GM12878 (cell line): ENCODE results near the gene HOOK2. TPM values are rescaled to one million over a fixed set of nuclear protein-coding genes. Genes with fewer than 3 reads are reported as not detected.

Experiments
- ATAC-seq: fragments of 200-7000 bp; cut with Tn5 transposase; 3 replicates; pipeline ENCODE4 v1.9.1; 2020; ENCODE audit warnings: mild to moderate bottlenecking, moderate library complexity
- BruUV-seq: library from RNA; stranded (reverse); fragments of 400-500 nt; replicated peaks from 2 replicates; lab custom pipeline; 2021; lab: Mats Ljungman, UMichigan
- CTCF ChIA-PET: fragments of 300-600 bp; sonication (Branson Sonifier 250); formaldehyde crosslinking; extraction: SDS; loops from one replicate; lab custom pipeline; 2021; ENCODE audit warnings: inconsistent platforms; lab: Yijun Ruan, JAX
- POLR2A ChIA-PET: fragments of 350-600 bp; formaldehyde crosslinking; extraction: SDS; loops from one replicate; lab custom pipeline; 2021; ENCODE audit warnings: inconsistent platforms; lab: Charles Lee
- RAD21 ChIA-PET: fragments of 300-600 bp; sonication (Branson Sonifier 250); formaldehyde crosslinking; loops from one replicate; lab custom pipeline; 2023; ENCODE audit warnings: antibody characterized with exemption; ENCODE audit not compliant: unreplicated experiment; lab: Charles Lee
- SMC1A ChIA-PET: fragments of 300-600 bp; sonication (Branson Sonifier 250); formaldehyde crosslinking; loops from one replicate; lab custom pipeline; 2023; ENCODE audit not compliant: unreplicated experiment, uncharacterized antibody; lab: Charles Lee
- DNase-seq: peaks from one replicate; pipeline ENCODE4 v3.0.0-alpha.2; 2011; ENCODE audit warnings: low read depth, low spot score
- FAIRE-seq: peaks from 3 replicates; lab custom pipeline; 2011; peaks lifted over from hg19 to GRCh38; lab: Jason Lieb, UNC
- H2AFZ ChIP-seq: 2 replicates; pipeline ENCODE4 v1.6.0; 2011; ENCODE audit warnings: low read depth, low read length, control low read depth; ENCODE audit not compliant: control insufficient read depth
- H3K27ac ChIP-seq: 2 replicates; pipeline ENCODE4 v1.5.1; 2011; ENCODE audit warnings: control low read depth; ENCODE audit not compliant: control insufficient read depth, insufficient read depth
- H3K27me3 ChIP-seq, 2 experiments: replicated peaks in 1 of 2; 2 replicates each; pipeline versions ENCODE4 v1.6.0 to v1.6.1; 2011; ENCODE audit warnings: low read length in 1 of 2; ENCODE audit not compliant: control insufficient read depth in 2 of 2, insufficient read depth in 2 of 2
- H3K36me3 ChIP-seq, 2 experiments: 2 replicates each; pipeline ENCODE4 v1.5.1; 2011; ENCODE audit warnings: low read length in 1 of 2; ENCODE audit not compliant: control insufficient read depth in 2 of 2, insufficient read depth in 2 of 2
- H3K4me1 ChIP-seq: 2 replicates; pipeline ENCODE4 v1.6.1; 2011; ENCODE audit warnings: mild to moderate bottlenecking, low read length, moderate library complexity, mixed read lengths; ENCODE audit not compliant: control insufficient read depth, insufficient read depth
- H3K4me2 ChIP-seq: 2 replicates; pipeline ENCODE4 v1.6.0; 2011; ENCODE audit warnings: control low read depth; ENCODE audit not compliant: control insufficient read depth, insufficient read depth
- H3K4me3 ChIP-seq: fragments of 200-600 bp; sonication (generic); 2 replicates; pipeline ENCODE4 v1.5.1; 2016
- H3K79me2 ChIP-seq: 2 replicates; pipeline ENCODE4 v1.6.0; 2011; ENCODE audit warnings: low read length; ENCODE audit not compliant: control insufficient read depth, insufficient read depth
- H3K9ac ChIP-seq: 2 replicates; pipeline ENCODE4 v1.8.0; 2011; ENCODE audit warnings: low read length, control low read depth, mixed read lengths; ENCODE audit not compliant: control insufficient read depth, insufficient read depth
- H3K9me3 ChIP-seq: replicated peaks from 3 replicates; pipeline ENCODE4 v1.5.1; 2011; ENCODE audit warnings: mild to moderate bottlenecking, low read length; ENCODE audit not compliant: control insufficient read depth, insufficient read depth
- H4K20me1 ChIP-seq: 2 replicates; pipeline ENCODE4 v1.6.0; 2011; ENCODE audit not compliant: control insufficient read depth, insufficient read depth
- BHLHE40 ChIP-seq, 2 experiments: fragments of 450-650 bp in 1 of 2; IDR thresholded peaks; 2 replicates each; pipeline ENCODE4 v1.6.1; 2011 to 2017; ENCODE audit warnings: low read depth in 2 of 2, borderline replicate concordance in 1 of 2, improper control_type of control experiment in 1 of 2, low read length in 1 of 2, mild to moderate bottlenecking in 1 of 2
- BMI1 ChIP-seq: fragments of 450-650 bp; IDR thresholded peaks from 2 replicates; pipeline ENCODE4 v1.6.1; 2016; ENCODE audit warnings: mild to moderate bottlenecking, moderate library complexity, borderline replicate concordance
- EGR1 ChIP-seq, 2 experiments: IDR thresholded peaks; 1 replicate in 1 of 2; 2 replicates in 1 of 2; pipeline ENCODE4 v1.6.1; 2011 to 2012; ENCODE audit warnings: low read depth in 2 of 2, low read length in 2 of 2, borderline replicate concordance in 1 of 2, mild to moderate bottlenecking in 1 of 2, moderate library complexity in 1 of 2
- EZH2 ChIP-seq: IDR thresholded peaks from 2 replicates; pipeline ENCODE4 v1.6.1; 2012; ENCODE audit warnings: low read depth, mild to moderate bottlenecking, control low read depth, inconsistent platforms, low read length, borderline replicate concordance; ENCODE audit not compliant: control insufficient read depth
- GATAD2B ChIP-seq: fragments of 450-650 bp; conservative IDR thresholded peaks from 2 replicates; pipeline ENCODE4 v1.6.1; 2017; ENCODE audit warnings: low read depth, mild to moderate bottlenecking, moderate library complexity
- KLF5 ChIP-seq: fragments of 450-650 bp; IDR thresholded peaks from 2 replicates; pipeline ENCODE4 v1.6.1; 2014; ENCODE audit warnings: mild to moderate bottlenecking; ENCODE audit not compliant: partially characterized antibody
- POU2F2 ChIP-seq: IDR thresholded peaks from 3 replicates; pipeline ENCODE4 v1.6.1; 2011; ENCODE audit warnings: low read depth, mild to moderate bottlenecking, low read length, borderline replicate concordance
- RELA ChIP-seq: fragments of 450-650 bp; IDR thresholded peaks from 2 replicates; pipeline ENCODE4 v1.8.0; 2014; ENCODE audit warnings: borderline replicate concordance; ENCODE audit not compliant: partially characterized antibody
- RUNX3 ChIP-seq: IDR thresholded peaks from 2 replicates; pipeline ENCODE4 v1.6.1; 2012; ENCODE audit warnings: low read length, inconsistent platforms
- SIN3A ChIP-seq: IDR thresholded peaks from 2 replicates; pipeline ENCODE4 v1.6.1; 2012; ENCODE audit warnings: low read depth, low read length, improper control_type of control experiment
- STAT1 ChIP-seq: fragments of 450-650 bp; conservative IDR thresholded peaks from 2 replicates; pipeline ENCODE4 v1.6.1; 2014; ENCODE audit warnings: antibody characterized with exemption, mild to moderate bottlenecking
- TCF12 ChIP-seq: IDR thresholded peaks from 2 replicates; pipeline ENCODE4 v1.6.1; 2011; ENCODE audit warnings: low read depth, mild to moderate bottlenecking, low read length
- WGBS: methylation state at CpG from one replicate; pipeline ENCODE4 v1.1.6; 2016; ENCODE audit warnings: low lambda C conversion rate; ENCODE audit not compliant: insufficient replicate concordance, insufficient coverage; ENCODE audit errors: missing lambda C conversion rate; 5-methylcytosine and 5-hydroxymethylcytosine counted together
- in situ Hi-C: fragments of 300-500 bp; cut with MboI; formaldehyde crosslinking; loops from 9 replicates; pipeline ENCODE4 v1.14.3; 2018; ENCODE audit warnings: mixed read lengths
- intact Hi-C: fragments of 100-400 bp; cut with micrococcal nuclease; formaldehyde crosslinking; loops from one replicate; pipeline ENCODE4 v1.14.2; 2022; ENCODE audit not compliant: unreplicated experiment
- polyA plus RNA-seq, 11 experiments: library from polyadenylated mRNA; depleted of rRNA in 4 of 11; unstranded in 6 of 11; stranded (reverse) in 5 of 11; fragments of >200 nt; fragmentation: Nextera tagmentation in 4 of 11; fragmentation: Illumina TruSeq in 1 of 11; extraction: Ambion mirVana in 4 of 11; extraction: Trizol in 1 of 11; gene quantifications; 1 replicate in 1 of 11; 2 replicates in 10 of 11; pipeline versions ENCODE4 v1.2.1 to v1.2.3, GENCODE V29; 2011 to 2016; ENCODE audit warnings: inconsistent platforms in 2 of 11, missing spikeins in 2 of 11, low read depth in 1 of 11
- total RNA-seq, 4 experiments: library from RNA; depleted of rRNA in 3 of 4; stranded (reverse); fragments of >200 nt in 3 of 4; fragmentation: Illumina TruSeq in 1 of 4; extraction: Trizol in 1 of 4; gene quantifications; 2 replicates each; pipeline versions ENCODE4 v1.2.1 to v1.2.3, GENCODE V29; 2013 to 2021
- TF ChIP-seq, protein P1 (sequence below): IDR thresholded peaks from 2 replicates; pipeline ENCODE4 v1.6.1; 2011; ENCODE audit warnings: borderline replicate concordance, low read depth, mild to moderate bottlenecking, moderate library complexity, low read length; ENCODE audit not compliant: insufficient read depth, poor library complexity, severe bottlenecking
- TF ChIP-seq, protein P2 (sequence below): fragments of 450-650 bp; formaldehyde crosslinking; IDR thresholded peaks from 2 replicates; pipeline ENCODE4 v1.4.0; 2020; ENCODE audit warnings: mild to moderate bottlenecking, moderate library complexity
- TF ChIP-seq, protein P3 (sequence below): IDR thresholded peaks from 2 replicates; pipeline ENCODE4 v1.6.1; 2012; ENCODE audit warnings: low read depth, low read length, improper control_type of control experiment

HOOK2 gene
- total and polyA plus RNA-seq, 10 of the 15 experiments (the other 5 are each of a cell fraction or from before 2014, with no cell fraction given), result 1.5 to 9.6 (median 6.2) TPM

DNA sequence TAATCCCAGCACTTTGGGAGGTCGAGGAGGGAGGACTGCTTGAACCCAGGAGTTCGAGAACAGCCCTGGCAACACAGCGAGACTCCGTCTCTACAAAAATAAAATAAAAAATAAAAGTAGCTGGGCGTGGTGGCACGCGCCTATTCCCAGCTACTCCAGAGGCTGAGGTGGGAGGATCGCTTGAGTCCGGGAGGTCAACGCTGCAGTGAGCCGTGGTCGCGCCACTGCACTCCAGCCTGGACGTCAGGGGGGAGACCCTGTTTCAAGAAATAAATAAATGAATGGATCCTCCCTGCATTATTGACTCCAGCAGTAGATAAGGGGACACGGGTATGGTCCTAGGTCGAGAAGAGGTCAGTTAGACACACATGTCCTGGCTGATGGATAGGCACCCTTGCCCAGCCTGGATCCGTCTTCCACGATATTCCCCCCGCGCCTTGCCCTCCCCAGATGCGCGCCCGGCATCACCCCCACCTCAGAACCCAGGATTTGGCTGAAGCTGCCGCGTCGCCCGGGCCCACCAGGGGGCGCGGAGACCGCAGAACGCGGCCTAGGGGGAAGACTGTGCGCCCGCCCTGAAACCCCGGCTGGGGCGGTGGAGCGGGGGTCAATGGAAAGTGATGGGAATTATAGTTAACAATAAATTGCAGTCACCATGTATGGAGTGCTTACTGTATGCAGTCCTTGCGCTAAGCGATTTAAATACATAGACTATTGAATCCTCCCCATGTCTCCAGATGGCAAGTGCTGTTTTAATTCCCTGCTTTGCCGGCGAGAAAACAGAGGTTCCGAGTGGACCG, 2.1 kb upstream of the HOOK2 start:
- TSS peak; percentile 54 for BruUV-seq
- Histone ChIP-seq H3K4me3 (peak overlapping the region; percentile 76), H3K79me2 (peaks cover 9% of the 10 kb centered on the region), H3K36me3 (no peaks in the 10 kb centered on the region), H2AFZ (peak overlapping the region; percentile 84), H4K20me1 (no peaks in the 10 kb centered on the region), H3K4me2 (peak overlapping the region; percentile 99), H3K4me1 (peaks cover 30% of the 10 kb centered on the region), H3K27ac (peak overlapping the region; percentile 91), H3K9ac (peak overlapping the region; percentile 94), H3K9me3 (no peaks in the 10 kb centered on the region), H3K27me3 (no peaks in the 10 kb centered on the region)
- ChIA-PET POLR2A (interaction anchor here (1.0 to 9.3 kb wide), 6 partner anchors 11 to 138 kb away, joined by 3 to 303 read pairs (median 6); partner anchors contain the start of genes DNASE2, JUNB and RNASEH2A), RAD21 (interaction anchor here (0.6 to 4.8 kb wide), 9 partner anchors 10 to 1209 kb away, joined by 3 to 303 read pairs (median 5); partner anchors contain the start of genes JUNB and RNASEH2A), SMC1A (interaction anchor here (1.1 to 8.4 kb wide), 6 partner anchors 10 to 121 kb away, joined by 3 to 240 read pairs (median 10); partner anchors contain the start of genes GET3 and JUNB), CTCF (interaction anchor here (0.7 to 12.1 kb wide), 15 partner anchors 10 to 188 kb away, joined by 3 to 537 read pairs (median 6); partner anchors contain the start of genes CALR, DHPS, JUNB and PRDX2)
- in situ Hi-C loops, result no loop called here
- WGBS, result 5% methylated on average over 43 of the region's 43 CpGs
- FAIRE-seq (no peak), DNase-seq (no peak), ATAC-seq (peak; percentile 68)
- intact Hi-C loops, result loop anchor here (1.0 kb wide), 2 partner anchors 14 to 19 kb away; partner anchors contain the start of gene JUNB
- TF ChIP-seq, protein P1, sequence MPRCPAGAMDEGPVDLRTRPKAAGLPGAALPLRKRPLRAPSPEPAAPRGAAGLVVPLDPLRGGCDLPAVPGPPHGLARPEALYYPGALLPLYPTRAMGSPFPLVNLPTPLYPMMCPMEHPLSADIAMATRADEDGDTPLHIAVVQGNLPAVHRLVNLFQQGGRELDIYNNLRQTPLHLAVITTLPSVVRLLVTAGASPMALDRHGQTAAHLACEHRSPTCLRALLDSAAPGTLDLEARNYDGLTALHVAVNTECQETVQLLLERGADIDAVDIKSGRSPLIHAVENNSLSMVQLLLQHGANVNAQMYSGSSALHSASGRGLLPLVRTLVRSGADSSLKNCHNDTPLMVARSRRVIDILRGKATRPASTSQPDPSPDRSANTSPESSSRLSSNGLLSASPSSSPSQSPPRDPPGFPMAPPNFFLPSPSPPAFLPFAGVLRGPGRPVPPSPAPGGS, result peak; percentile 56
- no peak for TF ChIP-seq RUNX3
- TF ChIP-seq EGR1 (IDR thresholded peaks at IDR 0.05; ENCODE audit: borderline replicate concordance in 1 of 2, low read depth in 2 of 2, low read length in 2 of 2), result no peak
- peak; percentile 64 for TF ChIP-seq KLF5
- TF ChIP-seq EZH2, result no peak
- TF ChIP-seq, protein P2, sequence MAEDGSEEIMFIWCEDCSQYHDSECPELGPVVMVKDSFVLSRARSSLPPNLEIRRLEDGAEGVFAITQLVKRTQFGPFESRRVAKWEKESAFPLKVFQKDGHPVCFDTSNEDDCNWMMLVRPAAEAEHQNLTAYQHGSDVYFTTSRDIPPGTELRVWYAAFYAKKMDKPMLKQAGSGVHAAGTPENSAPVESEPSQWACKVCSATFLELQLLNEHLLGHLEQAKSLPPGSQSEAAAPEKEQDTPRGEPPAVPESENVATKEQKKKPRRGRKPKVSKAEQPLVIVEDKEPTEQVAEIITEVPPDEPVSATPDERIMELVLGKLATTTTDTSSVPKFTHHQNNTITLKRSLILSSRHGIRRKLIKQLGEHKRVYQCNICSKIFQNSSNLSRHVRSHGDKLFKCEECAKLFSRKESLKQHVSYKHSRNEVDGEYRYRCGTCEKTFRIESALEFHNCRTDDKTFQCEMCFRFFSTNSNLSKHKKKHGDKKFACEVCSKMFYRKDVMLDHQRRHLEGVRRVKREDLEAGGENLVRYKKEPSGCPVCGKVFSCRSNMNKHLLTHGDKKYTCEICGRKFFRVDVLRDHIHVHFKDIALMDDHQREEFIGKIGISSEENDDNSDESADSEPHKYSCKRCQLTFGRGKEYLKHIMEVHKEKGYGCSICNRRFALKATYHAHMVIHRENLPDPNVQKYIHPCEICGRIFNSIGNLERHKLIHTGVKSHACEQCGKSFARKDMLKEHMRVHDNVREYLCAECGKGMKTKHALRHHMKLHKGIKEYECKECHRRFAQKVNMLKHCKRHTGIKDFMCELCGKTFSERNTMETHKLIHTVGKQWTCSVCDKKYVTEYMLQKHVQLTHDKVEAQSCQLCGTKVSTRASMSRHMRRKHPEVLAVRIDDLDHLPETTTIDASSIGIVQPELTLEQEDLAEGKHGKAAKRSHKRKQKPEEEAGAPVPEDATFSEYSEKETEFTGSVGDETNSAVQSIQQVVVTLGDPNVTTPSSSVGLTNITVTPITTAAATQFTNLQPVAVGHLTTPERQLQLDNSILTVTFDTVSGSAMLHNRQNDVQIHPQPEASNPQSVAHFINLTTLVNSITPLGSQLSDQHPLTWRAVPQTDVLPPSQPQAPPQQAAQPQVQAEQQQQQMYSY (CRISPR knock-in tag), result no peak
- TF ChIP-seq, protein P3, sequence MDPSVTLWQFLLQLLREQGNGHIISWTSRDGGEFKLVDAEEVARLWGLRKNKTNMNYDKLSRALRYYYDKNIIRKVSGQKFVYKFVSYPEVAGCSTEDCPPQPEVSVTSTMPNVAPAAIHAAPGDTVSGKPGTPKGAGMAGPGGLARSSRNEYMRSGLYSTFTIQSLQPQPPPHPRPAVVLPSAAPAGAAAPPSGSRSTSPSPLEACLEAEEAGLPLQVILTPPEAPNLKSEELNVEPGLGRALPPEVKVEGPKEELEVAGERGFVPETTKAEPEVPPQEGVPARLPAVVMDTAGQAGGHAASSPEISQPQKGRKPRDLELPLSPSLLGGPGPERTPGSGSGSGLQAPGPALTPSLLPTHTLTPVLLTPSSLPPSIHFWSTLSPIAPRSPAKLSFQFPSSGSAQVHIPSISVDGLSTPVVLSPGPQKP, result no peak
- TF ChIP-seq GATAD2B, result peak; percentile 35; the same call in 1 of the 2 replicates
- peak; percentile 42 to 47; a peak in 2 of 4 replicates for TF ChIP-seq BHLHE40 (IDR thresholded peaks at IDR 0.05; ENCODE audit: borderline replicate concordance in 1 of 2, low read depth in 2 of 2, low read length in 1 of 2)
- no peak for TF ChIP-seq SIN3A
- peak; percentile 74; the same call in 1 of the 2 replicates for TF ChIP-seq STAT1
- no peak for TF ChIP-seq BMI1
- TF ChIP-seq RELA, result peak; percentile 65
- TF ChIP-seq POU2F2, result no peak
- TF ChIP-seq TCF12, result peak; percentile 63; the same call in 1 of the 2 replicates
